Sigmoid colon (tissue), 7 donors: ENCODE results near the gene TTC38. TPM values are rescaled to one million over a fixed set of nuclear protein-coding genes. Genes with fewer than 3 reads are reported as not detected.

Source experiments
- DNase-seq: peaks from one replicate; pipeline ENCODE4 v3.0.0-alpha.2; 2019
- H3K27ac ChIP-seq, 4 donors: fragments of 200-600 bp; sonication (generic); one replicate each; pipeline ENCODE4 v1.5.1; 2016 to 2019; ENCODE audit warnings: mild to moderate bottlenecking in 1 of 4
- H3K27me3 ChIP-seq, 3 donors: fragments of 200-600 bp; sonication (generic); one replicate each; pipeline ENCODE4 v1.5.1; 2019; ENCODE audit warnings: mild to moderate bottlenecking in 1 of 3
- H3K36me3 ChIP-seq, 4 donors: fragments of 200-600 bp; sonication (generic); one replicate each; pipeline ENCODE4 v1.5.1; 2016 to 2019
- H3K4me1 ChIP-seq, 4 donors: fragments of 200-600 bp; sonication (generic); one replicate each; pipeline ENCODE4 v1.5.1; 2017 to 2019
- H3K4me3 ChIP-seq, 4 donors: fragments of 200-600 bp; sonication (generic); one replicate each; pipeline ENCODE4 v1.5.1; 2017 to 2019; ENCODE audit warnings: mild to moderate bottlenecking in 2 of 4, moderate library complexity in 1 of 4
- H3K9me3 ChIP-seq, 4 donors: fragments of 200-600 bp in 3 of 4; sonication (generic) in 3 of 4; one replicate each; pipeline versions ENCODE4 v1.5.1 to v1.6.1; 2013 to 2019
- CTCF ChIP-seq, 4 experiments: fragments of 450-650 bp in 3 of 4; fragments of 200-600 bp in 1 of 4; IDR thresholded peaks; one replicate each; pipeline ENCODE4 v1.5.1; 2016 to 2019; ENCODE audit warnings: antibody characterized with exemption in 4 of 4, mild to moderate bottlenecking in 3 of 4, moderate library complexity in 2 of 4
- EP300 ChIP-seq, 4 donors: sonication (generic); formaldehyde crosslinking; IDR thresholded peaks; one replicate each; pipeline ENCODE4 v1.6.1; 2017; ENCODE audit warnings: antibody characterized with exemption in 4 of 4
- POLR2A ChIP-seq, 2 donors: fragments of 450-650 bp; IDR thresholded peaks; one replicate each; pipeline ENCODE4 v1.6.1; 2016; ENCODE audit warnings: antibody characterized with exemption in 2 of 2, mild to moderate bottlenecking in 2 of 2, moderate library complexity in 2 of 2
- POLR2AphosphoS5 ChIP-seq, 4 donors: sonication (generic); formaldehyde crosslinking; IDR thresholded peaks; one replicate each; pipeline ENCODE4 v1.6.1; 2017; ENCODE audit warnings: antibody characterized with exemption in 4 of 4
- WGBS, 2 donors: extraction: QIAGEN DNeasy Blood & Tissue Kit; methylation state at CpG; one replicate each; pipeline ENCODE4 v1.1.7; 2013; 5-methylcytosine and 5-hydroxymethylcytosine counted together
- intact Hi-C: fragments of 100-400 bp; cut with DNase I; formaldehyde crosslinking; loops from one replicate; pipeline ENCODE4 v1.15.1; 2023
- polyA plus RNA-seq, 3 donors: library from polyadenylated mRNA; stranded (reverse); fragments of 200-250 nt; gene quantifications; one replicate each; pipeline ENCODE4 v1.2.3, GENCODE V29; 2013
- total RNA-seq, 4 donors: library from RNA; depleted of rRNA; stranded (reverse); fragments of >200 nt; gene quantifications; one replicate each; pipeline ENCODE4 v1.1.0, GENCODE V29; 2016
- donor health status: healthy with polysubstance abuse.
- donor health status: Bipolar disorder and iron deficiency.
- donor health status: healthy.

The TTC38 gene
- total and polyA plus RNA-seq, 7 donors, result 34.6 to 105 (median 56.0) TPM

DNA sequence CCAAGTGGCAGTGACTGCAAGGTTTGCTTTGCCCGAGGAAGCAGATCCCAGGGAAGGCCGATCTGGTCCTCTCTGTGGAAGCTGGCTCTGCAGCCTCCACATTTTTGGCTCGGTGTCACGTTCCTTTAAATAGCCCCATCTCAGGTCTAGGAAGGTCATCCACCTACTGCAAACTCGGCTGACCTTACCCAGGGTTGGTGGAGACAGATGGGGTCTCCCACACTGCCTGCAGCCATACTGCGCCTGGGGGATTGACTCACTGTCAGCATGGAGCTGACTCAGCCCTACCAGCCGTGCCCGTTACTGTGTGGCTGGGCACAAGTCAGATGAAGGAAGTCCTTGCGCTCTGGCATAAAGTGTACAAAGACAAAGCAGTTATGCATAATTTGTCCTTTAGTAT, 34.6 kb upstream of the TTC38 start:
- intact Hi-C loops, result no loop called here
- H3K27ac ChIP-seq, result peak overlapping the region; percentile 54 to 66 (median 61)
- H3K9me3 ChIP-seq, result no peaks in the 10 kb centered on the region
- H3K36me3 ChIP-seq, result peaks cover 0 to 21% (median 0%) of the 10 kb centered on the region in 4 donors
- no peak overlapping the region for H3K4me3 ChIP-seq
- no peaks in the 10 kb centered on the region for H3K27me3 ChIP-seq
- WGBS, 2 donors, result 66 to 84% methylated on average over 9 of the region's 9 CpGs
- DNase-seq, result peak; percentile 76
- TF ChIP-seq EP300 (IDR thresholded peaks at IDR 0.05) (no peak), POLR2AphosphoS5 (IDR thresholded peaks at IDR 0.05) (peak in 1 of 4 donors; percentile 28)
- H3K4me1 ChIP-seq, result peaks cover 0 to 28% (median 18%) of the 10 kb centered on the region in 4 donors

- no peak overlapping the region for H3K4me3 ChIP-seq
- no peaks in the 10 kb centered on the region for H3K27me3 ChIP-seq
- TF ChIP-seq EP300 (IDR thresholded peaks at IDR 0.05) (no peak), POLR2AphosphoS5 (IDR thresholded peaks at IDR 0.05) (no peak), POLR2A (IDR thresholded peaks at IDR 0.05) (no peak)
- no peak overlapping the region for H3K27ac ChIP-seq
- H3K4me1 ChIP-seq, result peaks cover 0 to 39% (median 28%) of the 10 kb centered on the region in 4 donors
- H3K36me3 ChIP-seq, result peaks cover 0 to 32% (median 0%) of the 10 kb centered on the region in 4 donors
- 92 to 94% methylated on average over 12 of the region's 12 CpGs for WGBS, 2 donors
- DNase-seq, result no peak
- intact Hi-C loops, result no loop called here
- H3K9me3 ChIP-seq, result no peaks in the 10 kb centered on the region
Measured at GRCh38 chr22:46234969-46235368, 32.8 kb upstream of the TTC38 start.

DNA sequence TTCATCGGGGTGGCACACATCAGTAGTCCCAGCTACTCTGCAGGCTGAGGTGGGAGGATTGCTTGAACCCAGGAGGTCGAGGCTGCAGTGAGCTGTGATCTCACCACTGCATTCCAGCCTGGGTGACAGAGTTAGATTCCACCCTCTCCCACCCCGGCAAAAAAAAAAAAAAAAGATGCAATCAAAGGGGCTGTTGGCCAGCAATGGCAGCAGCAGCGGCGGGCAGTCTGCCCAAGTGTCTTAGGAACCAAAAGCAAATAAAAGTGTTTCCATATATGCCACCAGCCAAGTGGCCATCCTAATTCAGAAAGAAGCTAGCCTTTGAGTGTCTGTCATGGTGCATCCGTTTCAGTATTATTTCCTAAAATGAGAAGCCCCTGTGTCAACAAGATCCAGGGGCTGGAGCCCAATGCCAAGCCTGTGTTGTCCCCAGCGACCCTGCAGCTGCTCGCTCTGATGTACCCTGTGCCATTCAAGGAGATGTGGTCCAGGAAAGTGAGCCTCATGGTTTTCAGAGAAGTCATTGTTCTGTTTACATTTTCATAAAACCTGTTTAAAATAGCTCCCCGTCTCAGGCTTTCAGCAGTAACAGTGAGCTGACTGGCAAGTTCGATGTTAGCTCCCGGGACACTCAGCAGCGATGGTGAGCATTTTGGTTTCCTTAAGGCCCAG, 30.2 kb upstream of the TTC38 start:
- H3K27me3 ChIP-seq, result no peaks in the 10 kb centered on the region
- H3K27ac ChIP-seq, result peak overlapping the region; percentile 53 to 75 (median 74)
- WGBS, 2 donors, result 79 to 84% methylated on average over 12 of the region's 12 CpGs
- no peak overlapping the region for H3K4me3 ChIP-seq
- TF ChIP-seq EP300 (IDR thresholded peaks at IDR 0.05) (no peak), CTCF (IDR thresholded peaks at IDR 0.05) (no peak), POLR2A (IDR thresholded peaks at IDR 0.05) (no peak), POLR2AphosphoS5 (IDR thresholded peaks at IDR 0.05) (peak in 2 of 4 donors; percentile 14 to 34)
- peaks cover 0 to 27% (median 0%) of the 10 kb centered on the region in 4 donors for H3K36me3 ChIP-seq
- no peaks in the 10 kb centered on the region for H3K9me3 ChIP-seq
- peaks cover 0 to 39% (median 28%) of the 10 kb centered on the region in 4 donors for H3K4me1 ChIP-seq
- no peak for DNase-seq
- intact Hi-C loops, result no loop called here

DNA sequence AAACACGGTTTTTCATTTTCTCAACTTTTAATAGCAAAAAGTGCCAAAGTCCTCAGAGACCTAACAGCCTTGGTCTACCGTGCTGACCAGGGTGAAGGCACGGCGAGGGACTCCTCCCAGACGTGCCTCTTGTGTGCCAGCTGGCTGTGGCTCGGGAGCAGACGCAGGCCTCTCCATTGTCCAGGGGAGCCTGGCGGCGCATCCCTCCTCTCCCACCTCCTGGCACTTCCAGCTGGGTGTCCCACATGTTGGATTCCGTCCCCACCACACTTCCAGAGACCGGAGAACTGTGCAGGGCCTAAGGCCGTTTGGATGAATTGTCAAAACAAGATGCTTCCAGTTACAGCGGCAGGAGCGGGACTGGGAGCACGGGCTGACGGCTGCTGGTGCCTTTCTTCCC, 29.3 kb upstream of the TTC38 start:
- TF ChIP-seq POLR2AphosphoS5 (IDR thresholded peaks at IDR 0.05) (no peak), POLR2A (IDR thresholded peaks at IDR 0.05) (no peak), CTCF (IDR thresholded peaks at IDR 0.05) (no peak), EP300 (IDR thresholded peaks at IDR 0.05) (no peak)
- H3K4me1 ChIP-seq, result peaks cover 0 to 29% (median 25%) of the 10 kb centered on the region in 4 donors
- H3K27ac ChIP-seq, result peak overlapping the region; percentile 53 to 75 (median 74)
- H3K27me3 ChIP-seq, result no peaks in the 10 kb centered on the region
- intact Hi-C loops, result no loop called here
- no peak for DNase-seq
- no peaks in the 10 kb centered on the region for H3K9me3 ChIP-seq
- H3K4me3 ChIP-seq, result no peak overlapping the region
- H3K36me3 ChIP-seq, result peaks cover 0 to 35% (median 0%) of the 10 kb centered on the region in 4 donors
- WGBS, 2 donors, result 93% methylated on average over 16 of the region's 16 CpGs

DNA sequence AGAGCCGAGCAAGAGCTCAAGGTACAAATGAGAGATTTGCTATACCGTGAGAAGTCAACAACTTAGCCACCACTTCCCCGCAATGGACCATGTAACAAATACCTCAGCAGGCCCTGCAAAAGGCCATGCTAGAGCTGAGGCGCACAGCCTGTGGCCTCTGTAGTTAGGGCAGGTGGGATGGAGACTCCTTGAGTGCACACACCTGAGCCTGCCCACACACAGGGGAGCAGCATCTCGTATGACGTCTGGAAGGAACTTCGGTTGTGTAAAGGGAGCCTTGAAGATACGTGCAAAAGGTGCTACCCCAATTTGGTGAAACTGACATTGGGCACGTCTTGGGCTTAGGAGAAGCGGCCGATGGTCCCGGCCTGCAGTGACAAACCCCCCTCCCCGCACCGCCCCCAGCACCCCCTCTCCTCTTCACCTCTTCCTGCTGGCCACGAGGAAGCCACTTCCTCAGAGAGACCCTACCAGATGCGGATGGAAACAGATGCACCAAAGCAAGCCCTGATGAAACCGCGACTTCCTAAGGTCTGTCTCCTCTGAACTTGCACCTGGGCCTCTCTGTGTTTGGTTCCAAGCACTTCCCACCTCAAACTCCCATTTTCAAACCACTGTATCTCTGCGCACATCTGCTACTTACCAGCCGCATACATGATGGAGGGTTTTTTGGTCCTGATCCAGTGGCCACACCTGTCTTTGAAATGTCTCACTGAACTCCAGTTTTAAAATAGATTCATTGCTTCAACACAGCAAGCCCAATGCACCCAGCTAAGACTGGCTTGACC, 28.4 kb upstream of the TTC38 start:
- 57 to 86% methylated on average over 20 of the region's 20 CpGs for WGBS, 2 donors
- no peaks in the 10 kb centered on the region for H3K9me3 ChIP-seq
- H3K27ac ChIP-seq, result peak overlapping the region; percentile 53 to 75 (median 74)
- no peak overlapping the region for H3K4me3 ChIP-seq
- peaks cover 0 to 25% (median 20%) of the 10 kb centered on the region in 4 donors for H3K4me1 ChIP-seq
- no peak for DNase-seq
- intact Hi-C loops, result no loop called here
- TF ChIP-seq EP300 (IDR thresholded peaks at IDR 0.05) (no peak), CTCF (IDR thresholded peaks at IDR 0.05) (no peak), POLR2A (IDR thresholded peaks at IDR 0.05) (no peak), POLR2AphosphoS5 (IDR thresholded peaks at IDR 0.05) (no peak)
- no peaks in the 10 kb centered on the region for H3K27me3 ChIP-seq
- peaks cover 0 to 44% (median 0%) of the 10 kb centered on the region in 4 donors for H3K36me3 ChIP-seq
